ENCODE measurements around the gene MTHFSD. TPM values are rescaled to one million over a fixed set of nuclear protein-coding genes. Genes with fewer than 3 reads are reported as not detected.

MTHFSD gene
- total RNA-seq, 1 experiment from 2014 or later, result 12.0 TPM

DNA sequence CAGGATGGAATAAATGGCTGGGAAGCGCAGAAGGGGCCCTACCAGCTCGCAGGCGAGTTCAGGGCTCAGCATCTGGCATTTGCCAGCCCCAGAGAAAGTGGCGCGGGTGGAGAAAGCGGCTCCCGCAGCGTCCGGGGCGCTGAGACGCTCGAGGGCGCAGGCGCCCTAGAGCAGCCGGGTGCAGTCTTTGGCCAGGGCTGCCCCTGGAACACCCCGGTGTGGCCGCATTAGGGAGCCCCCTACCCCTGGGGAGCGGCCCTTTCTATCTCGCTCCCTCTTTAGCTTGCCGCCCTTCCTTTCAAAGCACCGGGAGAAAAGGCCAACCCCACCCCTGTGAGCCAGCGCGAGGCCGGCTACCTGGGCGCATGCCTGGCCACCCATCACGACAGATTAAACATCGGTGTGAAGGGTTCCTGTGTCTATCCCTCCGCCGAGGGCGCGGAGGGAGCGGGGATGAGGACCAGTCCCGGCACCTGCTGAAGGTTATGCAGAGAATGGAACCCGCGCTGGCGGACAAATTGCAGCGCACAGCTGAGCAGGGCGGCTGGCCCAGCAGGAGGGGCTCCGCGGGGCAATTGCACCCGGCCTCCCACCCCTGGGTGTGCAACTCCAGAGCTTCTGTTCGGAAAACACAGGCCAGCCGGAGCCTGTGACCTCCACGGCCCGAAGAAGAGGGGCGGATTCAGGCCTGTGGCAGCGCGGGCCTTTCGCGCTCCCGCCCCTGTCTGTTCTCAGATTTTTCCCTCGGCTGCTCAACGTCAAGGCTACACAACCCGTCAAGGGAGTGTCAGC lies 60.3 kb downstream of the MTHFSD start:
- no peak for DNase-seq (ENCODE audit: extremely low read depth, low read depth)

DNA sequence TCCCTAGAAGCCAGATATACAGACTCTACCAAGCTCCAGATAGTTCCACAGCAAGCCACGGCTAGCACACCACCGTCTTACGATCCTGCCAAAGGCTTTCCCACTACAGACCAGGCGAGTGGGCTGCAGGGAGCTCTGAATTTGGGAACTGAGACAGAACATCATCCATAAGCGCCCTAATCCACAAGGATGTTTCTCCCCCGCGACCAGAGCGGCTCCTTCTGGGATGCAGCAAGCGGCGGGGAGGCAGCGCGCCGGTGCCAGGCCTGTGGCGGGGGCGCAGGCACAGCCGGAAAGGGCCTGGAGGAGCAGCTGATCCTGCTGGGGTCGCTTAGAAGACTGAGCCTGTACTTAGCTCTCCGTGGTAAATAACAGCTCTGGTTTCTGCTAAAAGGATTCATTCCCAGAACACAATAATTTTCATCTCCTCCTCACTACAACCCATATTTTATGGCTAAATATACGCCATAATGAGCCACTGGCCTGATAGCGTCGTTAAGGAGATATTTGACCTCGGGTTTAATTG lies 60.9 kb downstream of the MTHFSD start:
- DNase-seq (ENCODE audit: extremely low read depth, low read depth), result no peak

DNA sequence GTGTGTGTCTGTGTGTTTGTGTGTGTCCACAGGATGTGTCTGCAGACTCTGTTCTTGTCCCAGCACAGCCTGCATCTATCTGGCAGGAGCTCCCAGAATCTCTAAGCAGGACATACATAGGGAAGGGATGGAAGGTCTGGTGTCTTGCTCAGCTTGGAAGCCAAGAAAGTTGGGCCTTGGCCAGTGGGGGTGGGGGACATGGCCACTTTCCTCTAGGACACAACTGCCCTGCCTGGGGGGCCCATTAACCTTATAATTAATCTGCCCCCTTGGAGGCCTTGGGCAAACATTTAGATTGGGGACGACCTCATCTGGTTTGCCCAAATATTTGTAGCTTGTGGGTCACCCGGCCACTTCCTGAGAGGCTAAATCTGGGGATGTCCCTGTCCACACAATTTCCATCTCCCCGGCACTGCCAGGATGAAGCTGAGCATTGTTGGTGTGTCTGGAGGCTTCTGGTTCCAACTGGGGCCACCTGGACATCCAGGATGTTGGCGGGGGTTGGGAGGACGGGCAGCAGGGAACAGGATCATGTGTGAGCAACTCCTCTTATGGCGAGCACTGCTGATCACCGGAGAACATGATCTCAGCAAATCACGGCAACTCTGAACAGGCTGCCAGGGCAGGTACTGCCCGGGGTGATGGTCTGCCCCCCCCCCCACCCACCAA lies 61.9 kb downstream of the MTHFSD start:
- no peak for DNase-seq (ENCODE audit: extremely low read depth, low read depth)

DNA sequence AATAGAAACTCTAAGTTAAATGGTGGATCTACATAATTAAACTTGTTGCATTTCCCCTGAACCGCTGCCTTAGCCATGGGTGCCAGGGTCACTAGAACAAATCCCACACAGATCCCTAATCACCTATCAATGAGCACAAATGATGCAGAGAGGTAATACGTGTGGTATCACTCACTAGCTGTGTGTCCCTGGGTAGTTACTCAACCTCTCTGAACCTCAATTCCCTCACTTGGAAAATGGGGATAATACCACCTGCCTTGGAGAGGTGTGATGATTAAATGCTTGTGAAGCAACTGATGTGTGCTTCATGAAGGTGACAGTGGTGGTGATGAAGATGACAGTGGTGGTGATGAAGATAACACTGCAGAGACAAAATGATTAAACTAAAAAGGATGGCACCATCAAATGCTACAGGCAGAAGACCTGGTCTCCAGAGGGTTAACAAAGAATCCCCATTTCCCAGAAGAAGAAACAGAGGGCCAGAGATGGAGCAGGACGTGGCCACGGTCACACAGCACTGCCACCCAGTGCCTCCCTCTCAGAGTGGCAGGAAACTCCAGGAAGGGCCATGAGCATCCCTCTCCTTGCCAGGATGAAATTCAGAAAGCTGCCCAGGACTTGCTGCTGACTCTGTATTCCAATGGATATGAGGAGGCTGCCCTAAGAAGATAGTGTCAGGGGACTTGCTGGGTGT lies 62.6 kb downstream of the MTHFSD start:
- no peak for DNase-seq (ENCODE audit: extremely low read depth, low read depth)

DNA sequence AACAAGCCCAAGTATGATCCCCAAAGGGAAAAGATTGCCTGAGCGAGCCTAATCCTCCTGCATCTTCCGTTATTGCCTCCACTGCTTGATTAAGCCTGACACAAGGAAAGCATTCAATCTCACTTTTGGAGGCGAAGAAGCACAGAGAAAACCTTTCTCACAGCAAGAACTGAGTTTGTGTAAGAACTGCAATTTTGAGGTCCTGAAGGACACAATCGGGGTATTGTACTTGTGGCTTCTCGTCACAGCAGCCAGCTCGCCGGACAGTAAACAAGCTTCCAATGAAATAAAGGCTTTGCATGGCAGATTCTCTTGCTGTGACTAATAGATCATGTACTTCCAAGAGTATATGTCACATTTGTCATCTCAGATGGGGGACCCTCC lies 63.4 kb downstream of the MTHFSD start:
- no peak for DNase-seq (ENCODE audit: extremely low read depth, low read depth)

DNA sequence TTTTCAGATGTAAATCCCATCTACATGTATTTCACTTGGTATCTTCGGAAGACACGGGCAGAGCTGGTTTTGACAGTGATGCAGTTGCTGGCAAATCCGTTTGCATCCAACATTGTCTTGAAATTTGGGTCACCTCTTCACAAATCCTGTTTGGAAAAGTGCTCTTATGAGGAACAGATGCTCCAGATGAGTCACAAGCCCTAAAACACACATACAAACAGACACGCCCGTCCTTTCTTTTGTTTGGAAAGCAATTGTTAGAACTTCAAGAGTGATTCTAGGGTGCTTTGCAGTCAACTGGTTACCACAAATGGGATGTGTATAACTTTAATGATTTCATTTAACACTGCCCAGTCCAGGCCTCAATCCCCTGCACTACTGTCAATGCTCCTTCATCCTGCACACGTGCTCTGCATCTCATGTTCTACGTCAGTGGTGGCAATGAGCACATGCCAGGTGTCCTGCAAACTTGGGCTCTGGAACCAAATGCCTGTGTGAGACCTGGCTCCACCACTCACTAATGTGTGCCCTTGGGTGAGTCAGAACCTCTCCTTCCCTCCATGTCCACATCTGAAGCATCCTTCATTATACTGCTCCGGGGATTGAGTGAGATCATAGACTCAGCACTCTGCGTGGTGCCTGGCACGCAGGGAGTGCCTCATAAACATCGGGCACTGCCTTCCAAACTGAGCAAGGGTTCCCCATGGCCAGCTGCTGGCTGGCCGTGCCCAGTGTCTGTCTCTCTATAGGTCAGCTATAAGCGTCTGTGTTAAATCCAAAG lies 64.0 kb downstream of the MTHFSD start:
- DNase-seq (ENCODE audit: extremely low read depth, low read depth), result no peak

DNA sequence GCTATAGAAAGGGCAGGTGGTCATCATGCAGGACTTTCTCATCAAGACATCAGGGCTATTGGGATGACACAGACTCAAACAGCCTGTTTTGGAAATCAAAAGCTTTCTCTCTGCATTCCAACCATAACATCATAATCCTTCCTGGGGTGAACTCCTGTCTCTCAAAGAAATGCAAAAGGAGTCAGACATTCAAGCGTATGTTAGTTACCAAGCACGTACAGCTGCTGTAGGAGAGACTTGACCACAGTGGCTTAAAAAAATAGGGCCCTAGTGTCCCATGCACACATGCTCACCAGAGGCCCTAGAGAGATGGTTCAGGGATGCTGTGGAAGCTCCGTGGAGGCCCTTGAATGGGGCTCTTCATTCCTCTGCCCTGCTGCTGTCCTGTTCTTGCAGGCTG lies 69.3 kb downstream of the MTHFSD start:
- no peak for DNase-seq (ENCODE audit: extremely low read depth, low read depth)

DNA sequence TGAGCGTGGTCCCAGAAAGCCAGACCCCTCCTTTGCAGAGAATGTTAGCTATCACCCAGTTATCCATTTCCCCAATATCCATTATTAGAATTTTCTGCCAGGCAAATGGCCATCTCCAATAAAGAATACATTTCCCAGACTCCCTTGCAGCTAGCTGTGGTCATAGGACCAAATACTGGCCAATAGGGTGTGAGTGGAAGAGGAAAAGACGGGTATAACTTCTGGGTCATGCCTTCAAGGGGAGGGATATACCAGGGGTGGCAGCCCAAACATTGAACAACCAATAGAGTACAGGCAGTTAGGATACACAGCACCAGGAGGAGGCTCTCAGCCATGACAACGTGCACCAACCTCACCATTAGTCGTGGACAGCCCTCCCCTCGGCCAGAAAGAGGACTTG lies 70.8 kb downstream of the MTHFSD start:
- no peak for DNase-seq (ENCODE audit: extremely low read depth, low read depth)

DNA sequence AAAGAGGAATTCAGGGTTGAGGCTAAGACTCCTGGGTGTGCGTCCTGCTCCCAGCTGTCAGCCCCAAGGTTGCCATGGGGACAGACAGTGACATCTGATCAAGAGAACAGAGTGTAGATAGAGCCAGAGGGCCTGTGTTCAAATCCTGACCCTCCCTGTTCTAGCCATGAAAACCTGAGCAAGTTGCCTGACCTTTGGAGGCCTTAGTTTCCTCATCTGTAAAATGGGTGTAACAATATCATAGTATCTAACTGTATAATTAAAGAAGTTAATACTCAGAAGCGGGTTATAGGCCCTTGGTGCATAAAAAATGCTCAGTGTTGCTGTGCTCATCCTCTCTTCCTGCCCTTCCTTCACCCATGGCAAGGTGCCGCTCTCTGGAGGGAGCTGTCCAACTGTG lies 73.4 kb downstream of the MTHFSD start:
- no peak for DNase-seq (ENCODE audit: extremely low read depth, low read depth)

DNA sequence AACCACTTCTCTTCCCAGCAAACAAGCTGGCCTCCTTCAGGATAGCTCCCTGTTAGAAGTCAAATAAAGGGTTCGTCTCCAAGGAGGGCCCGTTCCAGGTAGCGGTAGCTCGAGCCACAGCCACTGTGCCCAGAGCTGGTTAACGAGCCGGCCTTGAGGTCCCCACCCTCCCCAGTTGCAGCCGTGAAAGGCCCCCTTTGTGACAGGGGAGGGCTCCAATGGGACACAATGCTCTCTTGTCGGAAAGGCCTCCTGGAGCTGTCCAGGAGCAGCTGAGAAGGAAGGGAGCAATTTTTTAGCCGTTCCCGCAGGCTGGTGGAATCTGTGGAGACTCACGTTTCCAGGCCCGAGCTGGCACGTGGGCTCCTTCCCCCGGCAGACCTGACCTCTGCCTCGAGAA lies 74.6 kb downstream of the MTHFSD start:
- no peak for DNase-seq (ENCODE audit: extremely low read depth, low read depth)

Other genes starting within 250 kb of the MTHFSD start
- 8.2 and 8.9 TPM in 2 replicates for gene FOXF1, start 44.7 kb downstream of the MTHFSD start, total RNA-seq (2014; rRNA removed; shearing (Covaris generic))
- gene FOXC2, start 11.6 kb upstream of the MTHFSD start, total RNA-seq (2014; rRNA removed; shearing (Covaris generic)), result not detected in 2 replicates
- gene FOXL1, start 23.3 kb upstream of the MTHFSD start, total RNA-seq (2014; rRNA removed; shearing (Covaris generic)), result 10.8 and 11.3 TPM in 2 replicates

Data from NCI-H460 (cell line).